LNCAP (cell line): Measurements from ENCODE around the gene DSCAML1.

Experiments used
- TF ChIP-seq, protein P1 (sequence below): fragments of 450-650 bp; IDR thresholded peaks from 2 replicates; pipeline ENCODE4 v1.5.1; 2017; ENCODE audit warnings: mild to moderate bottlenecking

DSCAML1 gene

GRCh38 chr11:117676501-117676900 is 120.5 kb downstream of the DSCAML1 start:
- TF ChIP-seq, protein P1, sequence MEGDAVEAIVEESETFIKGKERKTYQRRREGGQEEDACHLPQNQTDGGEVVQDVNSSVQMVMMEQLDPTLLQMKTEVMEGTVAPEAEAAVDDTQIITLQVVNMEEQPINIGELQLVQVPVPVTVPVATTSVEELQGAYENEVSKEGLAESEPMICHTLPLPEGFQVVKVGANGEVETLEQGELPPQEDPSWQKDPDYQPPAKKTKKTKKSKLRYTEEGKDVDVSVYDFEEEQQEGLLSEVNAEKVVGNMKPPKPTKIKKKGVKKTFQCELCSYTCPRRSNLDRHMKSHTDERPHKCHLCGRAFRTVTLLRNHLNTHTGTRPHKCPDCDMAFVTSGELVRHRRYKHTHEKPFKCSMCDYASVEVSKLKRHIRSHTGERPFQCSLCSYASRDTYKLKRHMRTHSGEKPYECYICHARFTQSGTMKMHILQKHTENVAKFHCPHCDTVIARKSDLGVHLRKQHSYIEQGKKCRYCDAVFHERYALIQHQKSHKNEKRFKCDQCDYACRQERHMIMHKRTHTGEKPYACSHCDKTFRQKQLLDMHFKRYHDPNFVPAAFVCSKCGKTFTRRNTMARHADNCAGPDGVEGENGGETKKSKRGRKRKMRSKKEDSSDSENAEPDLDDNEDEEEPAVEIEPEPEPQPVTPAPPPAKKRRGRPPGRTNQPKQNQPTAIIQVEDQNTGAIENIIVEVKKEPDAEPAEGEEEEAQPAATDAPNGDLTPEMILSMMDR, result no peak

GRCh38 chr11:117673602-117674001 is 123.4 kb downstream of the DSCAML1 start:
- TF ChIP-seq, protein P1, result no peak

GRCh38 chr11:117671370-117671769 is 125.6 kb downstream of the DSCAML1 start:
- TF ChIP-seq, protein P1, result no peak

GRCh38 chr11:117670924-117671323 is 126.1 kb downstream of the DSCAML1 start:
- TF ChIP-seq, protein P1, result no peak

DNA sequence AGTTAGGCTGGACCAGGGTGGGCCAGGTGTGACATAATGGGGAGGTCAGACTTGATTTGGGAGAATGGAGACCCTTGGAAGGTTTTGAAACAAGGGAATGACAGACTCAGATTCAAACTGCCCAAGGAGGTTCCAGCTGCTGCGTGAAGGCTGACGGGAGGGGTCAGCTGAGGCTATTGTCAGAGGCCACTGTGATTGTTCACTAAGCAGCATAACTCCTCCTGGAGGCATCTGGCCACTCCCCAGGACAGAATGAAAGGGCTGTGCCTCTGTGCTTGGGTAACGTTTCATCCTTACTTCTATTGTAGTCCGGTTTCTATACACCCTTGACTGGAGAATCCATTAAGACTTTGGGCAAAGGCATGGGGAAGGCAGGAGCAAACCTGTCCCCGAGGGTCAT is 126.6 kb downstream of the DSCAML1 start:
- TF ChIP-seq, protein P1, result no peak

DNA sequence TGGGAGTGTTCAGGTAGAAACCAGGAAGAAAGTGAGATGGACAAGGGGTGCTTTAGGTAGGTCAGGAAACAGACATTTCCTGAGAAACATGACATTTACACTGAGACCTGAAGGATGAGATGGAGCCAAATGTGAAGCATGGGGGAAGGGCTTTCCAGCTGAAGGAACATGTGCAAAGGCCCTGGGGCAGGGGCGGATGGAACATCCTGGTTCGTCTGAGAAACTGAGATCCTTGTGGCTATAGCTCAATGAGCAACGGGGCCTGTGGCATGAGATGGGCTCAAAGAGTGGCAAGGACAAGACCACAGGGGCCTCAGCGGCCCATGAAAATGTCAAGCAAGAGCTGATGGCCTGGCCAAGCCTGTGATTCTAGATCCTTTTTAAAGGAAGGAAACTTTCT is 127.4 kb downstream of the DSCAML1 start:
- TF ChIP-seq, protein P1, result no peak

- TF ChIP-seq, protein P1, result no peak
These were observed 128.0 kb downstream of the DSCAML1 start for GRCh38 chr11:117669062-117669461.

GRCh38 chr11:117668321-117668751 is 128.7 kb downstream of the DSCAML1 start:
- TF ChIP-seq, protein P1, result no peak
